Sigmoid colon (tissue), 4 donors: ENCODE results near the gene DOCK11.

ENCODE experiments used
- CTCF ChIP-seq, 4 experiments: fragments of 450-650 bp in 3 of 4; fragments of 200-600 bp in 1 of 4; IDR thresholded peaks; one replicate each; pipeline ENCODE4 v1.5.1; 2016 to 2019; ENCODE audit warnings: antibody characterized with exemption in 4 of 4, mild to moderate bottlenecking in 3 of 4, moderate library complexity in 2 of 4
- EP300 ChIP-seq, 4 donors: sonication (generic); formaldehyde crosslinking; IDR thresholded peaks; one replicate each; pipeline ENCODE4 v1.6.1; 2017; ENCODE audit warnings: antibody characterized with exemption in 4 of 4
- POLR2A ChIP-seq, 2 donors: fragments of 450-650 bp; IDR thresholded peaks; one replicate each; pipeline ENCODE4 v1.6.1; 2016; ENCODE audit warnings: antibody characterized with exemption in 2 of 2, mild to moderate bottlenecking in 2 of 2, moderate library complexity in 2 of 2
- POLR2AphosphoS5 ChIP-seq, 4 donors: sonication (generic); formaldehyde crosslinking; IDR thresholded peaks; one replicate each; pipeline ENCODE4 v1.6.1; 2017; ENCODE audit warnings: antibody characterized with exemption in 4 of 4

GRCh38 chrX:118665204-118665603 lies 169.6 kb downstream of the DOCK11 start:
- TF ChIP-seq POLR2A (IDR thresholded peaks at IDR 0.05) (no peak), CTCF (IDR thresholded peaks at IDR 0.05) (no peak), EP300 (IDR thresholded peaks at IDR 0.05) (no peak), POLR2AphosphoS5 (IDR thresholded peaks at IDR 0.05) (no peak)
